Smooth muscle cell (in vitro differentiated cells): ENCODE measurements around the gene MIER1. TPM values are rescaled to one million over a fixed set of nuclear protein-coding genes. Genes with fewer than 3 reads are reported as not detected.

Source experiments
- DNase-seq: peaks from one replicate; lab custom pipeline; 2025; ENCODE audit not compliant: unreplicated experiment; lab: John Stamatoyannopoulos, UW
- H2AFZ ChIP-seq: fragments of 200-600 bp; sonication (generic); 2 replicates; pipeline ENCODE4 v1.6.0; 2016; ENCODE audit warnings: antibody characterized with exemption, low read depth, mild to moderate bottlenecking
- H3F3A ChIP-seq: fragments of 200-600 bp; sonication (generic); 2 replicates; pipeline ENCODE4 v1.6.0; 2017; ENCODE audit warnings: antibody characterized with exemption, low read depth
- H3K27ac ChIP-seq: fragments of 200-600 bp; sonication (generic); 2 replicates; pipeline ENCODE4 v1.5.1; 2016; ENCODE audit warnings: low read depth, mild to moderate bottlenecking
- H3K27me3 ChIP-seq: fragments of 200-600 bp; sonication (generic); 2 replicates; pipeline ENCODE4 v1.6.1; 2016; ENCODE audit warnings: low read depth, mild to moderate bottlenecking
- H3K36me3 ChIP-seq: fragments of 200-600 bp; sonication (generic); 2 replicates; pipeline ENCODE4 v1.5.1; 2016; ENCODE audit warnings: low read depth
- H3K4me1 ChIP-seq: fragments of 200-600 bp; sonication (generic); 2 replicates; pipeline ENCODE4 v1.5.1; 2016; ENCODE audit warnings: low read depth
- H3K4me2 ChIP-seq: fragments of 200-600 bp; sonication (generic); 2 replicates; pipeline ENCODE4 v1.6.0; 2016; ENCODE audit warnings: mild to moderate bottlenecking
- H3K4me3 ChIP-seq: fragments of 200-600 bp; sonication (generic); 2 replicates; pipeline ENCODE4 v1.5.1; 2016; ENCODE audit warnings: mild to moderate bottlenecking
- H3K79me2 ChIP-seq: fragments of 200-600 bp; sonication (generic); 2 replicates; pipeline ENCODE4 v1.6.0; 2016; ENCODE audit warnings: low read depth, mild to moderate bottlenecking
- H3K9ac ChIP-seq: fragments of 200-600 bp; sonication (generic); 2 replicates; pipeline ENCODE4 v1.6.0; 2016; ENCODE audit warnings: low read depth
- H3K9me3 ChIP-seq: fragments of 200-600 bp; sonication (generic); replicated peaks from 2 replicates; pipeline ENCODE4 v1.5.1; 2016; ENCODE audit warnings: low read depth
- H4K20me1 ChIP-seq: fragments of 200-600 bp; sonication (generic); 2 replicates; pipeline ENCODE4 v1.6.0; 2016; ENCODE audit warnings: low read depth
- WGBS: methylation state at CpG from one replicate; pipeline ENCODE4 v1.1.7; 2016; ENCODE audit warnings: low lambda C conversion rate; 5-methylcytosine and 5-hydroxymethylcytosine counted together
- polyA plus RNA-seq: library from polyadenylated mRNA; unstranded; fragments of >200 nt; fragmentation: Nextera tagmentation; extraction: Ambion mirVana; gene quantifications from 2 replicates; pipeline ENCODE4 v1.2.1, GENCODE V29; 2016
- total RNA-seq: library from RNA; depleted of rRNA; stranded (reverse); fragments of >200 nt; gene quantifications from 2 replicates; pipeline ENCODE4 v1.2.3, GENCODE V29; 2014
- TF ChIP-seq, protein P1 (sequence below): fragments of 200-600 bp; sonication (generic); IDR thresholded peaks from 2 replicates; pipeline ENCODE4 v1.5.1; 2017; ENCODE audit warnings: borderline replicate concordance, mild to moderate bottlenecking, antibody characterized with exemption; ENCODE audit not compliant: insufficient read depth, poor library complexity, severe bottlenecking

MIER1 gene
- total and polyA plus RNA-seq, 2 experiments from 2014 or later = 17.4 to 36.1 TPM

- DNase-seq = no peak
- no peaks in the 10 kb centered on the region for H3K27me3 ChIP-seq
- H3K4me2 ChIP-seq = no peak overlapping the region
- no peak overlapping the region for H3K9ac ChIP-seq
- H3K4me3 ChIP-seq = no peak overlapping the region
- peaks cover 91% of the 10 kb centered on the region for H3K79me2 ChIP-seq
- peaks cover 4% of the 10 kb centered on the region for H3F3A ChIP-seq
- H4K20me1 ChIP-seq = peaks cover 70% of the 10 kb centered on the region
- 85% methylated on average over 1 of the region's 1 CpG for WGBS
- H3K9me3 ChIP-seq = no peaks in the 10 kb centered on the region
- no peaks in the 10 kb centered on the region for H3K36me3 ChIP-seq
- H2AFZ ChIP-seq = no peak overlapping the region
- peaks cover 4% of the 10 kb centered on the region for H3K4me1 ChIP-seq
- no peak overlapping the region for H3K27ac ChIP-seq
- TF ChIP-seq, protein P1, sequence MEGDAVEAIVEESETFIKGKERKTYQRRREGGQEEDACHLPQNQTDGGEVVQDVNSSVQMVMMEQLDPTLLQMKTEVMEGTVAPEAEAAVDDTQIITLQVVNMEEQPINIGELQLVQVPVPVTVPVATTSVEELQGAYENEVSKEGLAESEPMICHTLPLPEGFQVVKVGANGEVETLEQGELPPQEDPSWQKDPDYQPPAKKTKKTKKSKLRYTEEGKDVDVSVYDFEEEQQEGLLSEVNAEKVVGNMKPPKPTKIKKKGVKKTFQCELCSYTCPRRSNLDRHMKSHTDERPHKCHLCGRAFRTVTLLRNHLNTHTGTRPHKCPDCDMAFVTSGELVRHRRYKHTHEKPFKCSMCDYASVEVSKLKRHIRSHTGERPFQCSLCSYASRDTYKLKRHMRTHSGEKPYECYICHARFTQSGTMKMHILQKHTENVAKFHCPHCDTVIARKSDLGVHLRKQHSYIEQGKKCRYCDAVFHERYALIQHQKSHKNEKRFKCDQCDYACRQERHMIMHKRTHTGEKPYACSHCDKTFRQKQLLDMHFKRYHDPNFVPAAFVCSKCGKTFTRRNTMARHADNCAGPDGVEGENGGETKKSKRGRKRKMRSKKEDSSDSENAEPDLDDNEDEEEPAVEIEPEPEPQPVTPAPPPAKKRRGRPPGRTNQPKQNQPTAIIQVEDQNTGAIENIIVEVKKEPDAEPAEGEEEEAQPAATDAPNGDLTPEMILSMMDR = no peak
These were observed 16.2 kb downstream of the MIER1 start for GRCh38 chr1:66940981-66941380.

DNA sequence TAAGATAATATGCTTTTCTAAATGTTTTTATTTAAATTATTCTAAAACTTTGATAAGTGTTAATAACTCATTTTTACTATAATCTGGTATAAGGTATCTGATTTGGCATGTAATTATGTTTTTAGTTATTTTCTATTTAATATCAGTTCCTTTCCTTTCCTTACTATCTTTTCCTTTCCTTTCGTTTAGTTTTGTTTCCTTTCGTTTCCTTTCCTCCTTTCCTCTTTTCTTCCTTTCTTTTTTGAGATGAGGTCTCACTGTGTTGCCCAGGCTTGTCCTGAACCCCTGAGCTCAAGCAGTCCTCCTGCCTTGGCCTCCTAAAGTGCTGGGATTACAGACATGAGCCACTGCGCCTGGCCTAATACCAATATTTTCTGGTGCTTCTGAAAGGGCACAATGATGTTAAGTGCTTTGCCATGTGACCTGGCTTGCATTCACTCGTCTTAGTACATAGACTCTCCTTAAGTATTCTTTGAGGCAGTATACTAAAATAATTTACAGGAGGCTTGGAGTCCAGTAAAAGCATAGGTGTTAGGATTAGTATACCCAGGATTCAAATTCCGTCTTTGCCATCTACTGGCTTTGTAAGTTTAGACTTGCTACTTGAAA is 18.7 kb downstream of the MIER1 start:
- Histone ChIP-seq H3K9ac (peak overlapping the region; percentile 30), H3K4me2 (no peak overlapping the region), H3F3A (peaks cover 4% of the 10 kb centered on the region), H3K27me3 (no peaks in the 10 kb centered on the region), H3K79me2 (peaks cover 78% of the 10 kb centered on the region), H3K4me3 (no peak overlapping the region), H3K36me3 (peaks cover 15% of the 10 kb centered on the region), H3K4me1 (peaks cover 3% of the 10 kb centered on the region), H2AFZ (no peak overlapping the region), H3K9me3 (no peaks in the 10 kb centered on the region), H4K20me1 (peaks cover 65% of the 10 kb centered on the region), H3K27ac (peak overlapping the region; percentile 89)
- WGBS = 87% methylated on average over 5 of the region's 5 CpGs
- DNase-seq = no peak
- TF ChIP-seq, protein P1 = no peak

GRCh38 chr1:66944330-66945274 is 19.8 kb downstream of the MIER1 start:
- no peaks in the 10 kb centered on the region for H3K9me3 ChIP-seq
- H3K27me3 ChIP-seq = no peaks in the 10 kb centered on the region
- TF ChIP-seq, protein P1 = no peak
- H3K4me1 ChIP-seq = no peaks in the 10 kb centered on the region
- WGBS = 90% methylated on average over 7 of the region's 7 CpGs
- no peak overlapping the region for H3K4me3 ChIP-seq
- peaks cover 4% of the 10 kb centered on the region for H3F3A ChIP-seq
- H3K27ac ChIP-seq = peak overlapping the region; percentile 89
- peak overlapping the region; percentile 30 for H3K9ac ChIP-seq
- DNase-seq = no peak
- H3K36me3 ChIP-seq = peaks cover 15% of the 10 kb centered on the region
- H3K79me2 ChIP-seq = peaks cover 66% of the 10 kb centered on the region
- no peak overlapping the region for H2AFZ ChIP-seq
- H3K4me2 ChIP-seq = no peak overlapping the region
- peaks cover 54% of the 10 kb centered on the region for H4K20me1 ChIP-seq
